ENCODE data around the gene SPATA9.

The SPATA9 gene

GRCh38 chr5:95727764-95728191, 45.0 kb upstream of the SPATA9 start:
- no peak for TF ChIP-seq CTCF (IDR thresholded peaks at IDR 0.05)

GRCh38 chr5:95726811-95727763, 44.3 kb upstream of the SPATA9 start:
- TF ChIP-seq CTCF (IDR thresholded peaks at IDR 0.05) = no peak

- TF ChIP-seq CTCF (IDR thresholded peaks at IDR 0.05) = no peak
Measured at GRCh38 chr5:95725937-95726810, 43.4 kb upstream of the SPATA9 start.

- no peak for TF ChIP-seq CTCF (IDR thresholded peaks at IDR 0.05)
Measured at GRCh38 chr5:95725071-95725820, 42.5 kb upstream of the SPATA9 start.

GRCh38 chr5:95723632-95724369, 41.0 kb upstream of the SPATA9 start:
- TF ChIP-seq CTCF (IDR thresholded peaks at IDR 0.05) = no peak

GRCh38 chr5:95721582-95722295, 38.9 kb upstream of the SPATA9 start:
- no peak for TF ChIP-seq CTCF (IDR thresholded peaks at IDR 0.05)

All from LNCAP (cell line).